Measurements from ENCODE around the gene ZDHHC22. TPM values are rescaled to one million over a fixed set of nuclear protein-coding genes. Genes with fewer than 3 reads are reported as not detected.

Gene ZDHHC22
- total RNA-seq, 1 donor = not detected

DNA sequence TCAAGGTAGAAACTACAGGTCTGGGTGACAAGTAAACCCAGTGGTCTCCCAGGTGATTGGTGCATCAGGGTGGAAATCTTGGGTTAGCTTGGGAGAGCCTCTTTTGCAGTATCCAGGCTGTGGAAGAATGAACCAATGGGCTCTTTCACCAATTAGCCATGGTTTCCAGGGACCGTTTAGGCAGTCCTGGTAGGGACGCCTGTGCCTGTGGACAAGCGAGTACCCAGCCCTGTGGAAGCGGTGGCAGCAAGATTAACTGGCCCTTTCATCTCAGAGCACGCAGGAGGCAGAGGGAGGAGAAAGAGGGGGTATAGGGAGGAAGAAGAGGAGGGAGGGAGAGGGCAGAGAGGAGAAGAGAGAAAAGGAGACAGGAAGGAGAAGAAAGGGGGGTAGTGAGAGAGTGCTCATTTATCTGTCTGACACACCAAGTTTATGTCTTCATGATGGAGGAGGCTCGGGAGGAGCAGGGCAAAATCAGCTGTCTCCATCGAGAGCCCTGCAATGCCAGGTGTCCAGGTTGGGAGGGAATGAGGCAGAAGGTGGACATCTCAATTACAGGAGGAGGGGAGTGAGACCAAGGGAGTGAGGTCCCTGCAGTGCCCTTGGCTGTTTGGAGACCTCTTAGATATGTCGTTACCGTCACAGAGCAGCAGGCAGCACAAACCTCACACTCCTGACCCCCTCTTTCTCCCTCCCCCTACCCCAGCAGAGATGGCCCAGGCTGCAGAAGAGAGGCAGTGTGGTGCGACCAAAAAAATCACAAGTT, 4.6 kb upstream of the ZDHHC22 start:
- TF ChIP-seq, protein P1, sequence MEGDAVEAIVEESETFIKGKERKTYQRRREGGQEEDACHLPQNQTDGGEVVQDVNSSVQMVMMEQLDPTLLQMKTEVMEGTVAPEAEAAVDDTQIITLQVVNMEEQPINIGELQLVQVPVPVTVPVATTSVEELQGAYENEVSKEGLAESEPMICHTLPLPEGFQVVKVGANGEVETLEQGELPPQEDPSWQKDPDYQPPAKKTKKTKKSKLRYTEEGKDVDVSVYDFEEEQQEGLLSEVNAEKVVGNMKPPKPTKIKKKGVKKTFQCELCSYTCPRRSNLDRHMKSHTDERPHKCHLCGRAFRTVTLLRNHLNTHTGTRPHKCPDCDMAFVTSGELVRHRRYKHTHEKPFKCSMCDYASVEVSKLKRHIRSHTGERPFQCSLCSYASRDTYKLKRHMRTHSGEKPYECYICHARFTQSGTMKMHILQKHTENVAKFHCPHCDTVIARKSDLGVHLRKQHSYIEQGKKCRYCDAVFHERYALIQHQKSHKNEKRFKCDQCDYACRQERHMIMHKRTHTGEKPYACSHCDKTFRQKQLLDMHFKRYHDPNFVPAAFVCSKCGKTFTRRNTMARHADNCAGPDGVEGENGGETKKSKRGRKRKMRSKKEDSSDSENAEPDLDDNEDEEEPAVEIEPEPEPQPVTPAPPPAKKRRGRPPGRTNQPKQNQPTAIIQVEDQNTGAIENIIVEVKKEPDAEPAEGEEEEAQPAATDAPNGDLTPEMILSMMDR (IDR thresholded peaks at IDR 0.05; ENCODE audit: extremely low read depth, low read depth, low read length) = no peak
- DNase-seq (ENCODE audit: insufficient read length, low spot score, missing footprints) = no peak
- Histone ChIP-seq H3K4me1 (ENCODE audit: insufficient read depth, low read length) (no peaks in the 10 kb centered on the region), H3K79me2 (ENCODE audit: insufficient read depth, low read length) (no peaks in the 10 kb centered on the region), H3K4me3 (ENCODE audit: insufficient read depth, low read length) (no peak overlapping the region), H3K27me3 (ENCODE audit: insufficient read depth, low read length) (peaks cover 59% of the 10 kb centered on the region), H4K20me1 (ENCODE audit: insufficient read depth, low read length) (no peaks in the 10 kb centered on the region), H3K27ac (ENCODE audit: low read depth, low read length) (no peak overlapping the region), H2AFZ (ENCODE audit: low read length) (no peak overlapping the region), H3K36me3 (ENCODE audit: insufficient read depth, low read length) (no peaks in the 10 kb centered on the region), H3K4me2 (ENCODE audit: insufficient read depth, low read length) (no peak overlapping the region), H3K9me3 (ENCODE audit: low read depth, low read length) (no peaks in the 10 kb centered on the region)

DNA sequence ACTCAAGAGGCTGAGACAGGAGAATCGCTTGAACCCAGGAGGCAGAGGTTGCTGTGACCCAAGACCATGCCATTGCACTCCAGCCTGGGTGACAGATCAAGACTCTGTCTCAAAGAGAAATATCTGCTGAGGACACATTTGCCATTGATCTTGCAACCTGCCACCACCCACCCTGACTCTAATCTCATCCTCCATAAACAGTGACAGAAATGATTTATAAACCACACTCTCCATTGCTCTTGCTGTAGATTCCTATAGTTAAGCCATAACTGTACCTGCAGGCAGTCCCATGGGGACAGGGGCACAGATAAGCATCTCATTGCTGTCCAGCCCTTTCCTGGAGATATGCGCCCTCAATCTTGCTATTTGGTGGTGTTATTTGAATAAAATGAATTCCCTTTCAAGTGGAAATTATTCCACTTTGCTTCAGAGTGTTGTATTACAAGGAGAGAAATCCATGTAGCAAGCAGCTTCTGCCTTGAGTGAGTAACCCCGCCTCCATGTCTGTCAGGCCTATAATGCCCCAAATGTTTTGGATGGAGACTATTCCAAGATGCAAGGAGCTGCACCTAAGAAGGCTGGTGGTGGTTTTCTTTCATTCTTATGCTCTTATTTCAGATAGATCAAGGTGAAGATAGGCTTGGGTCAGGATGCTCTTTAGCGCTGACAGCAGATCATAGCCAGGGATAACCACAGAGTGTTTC, 3.0 kb upstream of the ZDHHC22 start:
- H3K9me3 ChIP-seq (ENCODE audit: low read depth, low read length) = no peaks in the 10 kb centered on the region
- no peaks in the 10 kb centered on the region for H3K4me1 ChIP-seq (ENCODE audit: insufficient read depth, low read length)
- no peak overlapping the region for H3K4me3 ChIP-seq (ENCODE audit: insufficient read depth, low read length)
- no peak overlapping the region for H3K27ac ChIP-seq (ENCODE audit: low read depth, low read length)
- TF ChIP-seq, protein P1 (IDR thresholded peaks at IDR 0.05; ENCODE audit: extremely low read depth, low read depth, low read length) = no peak
- H2AFZ ChIP-seq (ENCODE audit: low read length) = no peak overlapping the region
- DNase-seq (ENCODE audit: insufficient read length, low spot score, missing footprints) = no peak
- H3K36me3 ChIP-seq (ENCODE audit: insufficient read depth, low read length) = no peaks in the 10 kb centered on the region
- H3K4me2 ChIP-seq (ENCODE audit: insufficient read depth, low read length) = no peak overlapping the region
- no peaks in the 10 kb centered on the region for H3K79me2 ChIP-seq (ENCODE audit: insufficient read depth, low read length)
- H3K27me3 ChIP-seq (ENCODE audit: insufficient read depth, low read length) = peaks cover 74% of the 10 kb centered on the region
- peaks cover 3% of the 10 kb centered on the region for H4K20me1 ChIP-seq (ENCODE audit: insufficient read depth, low read length)

DNA sequence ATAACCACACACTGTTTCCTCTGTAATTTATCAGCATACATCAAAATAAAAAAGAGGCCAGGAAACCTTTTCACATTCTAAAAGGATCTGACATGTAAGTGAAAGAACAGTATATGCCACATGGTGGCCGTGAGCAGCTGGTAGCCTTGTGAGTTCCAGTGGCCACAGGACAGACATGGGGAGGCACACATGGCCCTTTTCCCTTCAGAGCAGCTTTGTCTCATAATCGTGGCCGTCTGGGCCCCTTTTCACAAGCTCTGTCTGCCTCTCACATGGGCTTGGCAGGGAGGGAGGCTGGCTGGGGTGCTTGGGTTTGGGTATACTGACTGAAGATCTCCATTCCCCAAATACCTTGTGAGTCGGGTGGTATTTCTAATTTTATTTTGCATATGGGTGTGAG, 1.5 kb upstream of the ZDHHC22 start:
- Histone ChIP-seq H3K27me3 (ENCODE audit: insufficient read depth, low read length) (peaks cover 86% of the 10 kb centered on the region), H3K4me3 (ENCODE audit: insufficient read depth, low read length) (no peak overlapping the region), H2AFZ (ENCODE audit: low read length) (no peak overlapping the region), H3K27ac (ENCODE audit: low read depth, low read length) (no peak overlapping the region), H3K4me2 (ENCODE audit: insufficient read depth, low read length) (no peak overlapping the region), H3K9me3 (ENCODE audit: low read depth, low read length) (no peaks in the 10 kb centered on the region), H3K4me1 (ENCODE audit: insufficient read depth, low read length) (no peaks in the 10 kb centered on the region), H4K20me1 (ENCODE audit: insufficient read depth, low read length) (peaks cover 3% of the 10 kb centered on the region), H3K36me3 (ENCODE audit: insufficient read depth, low read length) (no peaks in the 10 kb centered on the region), H3K79me2 (ENCODE audit: insufficient read depth, low read length) (no peaks in the 10 kb centered on the region)
- TF ChIP-seq, protein P1 (IDR thresholded peaks at IDR 0.05; ENCODE audit: extremely low read depth, low read depth, low read length) = no peak
- no peak for DNase-seq (ENCODE audit: insufficient read length, low spot score, missing footprints)

All from osteoblast (primary cell).